ENCODE data around the gene SPG7. TPM values are rescaled to one million over a fixed set of nuclear protein-coding genes. Genes with fewer than 3 reads are reported as not detected.

SPG7 gene
- total and polyA plus RNA-seq, 9 of the 15 experiments (the other 6 are each of a cell fraction or from before 2014, with no cell fraction given), result 5.8 to 89.1 (median 49.4) TPM

GRCh38 chr16:89511374-89511773, 3.2 kb downstream of the SPG7 start:
- Histone ChIP-seq H3K4me3 (no peak overlapping the region), H2AFZ (ENCODE audit: low read depth, low read length) (no peak overlapping the region), H4K20me1 (replicated peaks; ENCODE audit: control insufficient read depth, insufficient read depth, low read length) (no peaks in the 10 kb centered on the region; the same call in 1 of the 2 replicates), H3K27me3 (ENCODE audit: control insufficient read depth in 2 of 2, insufficient read depth in 2 of 2, low read length in 2 of 2) (no peaks in the 10 kb centered on the region), H3K9ac (ENCODE audit: insufficient read depth in 1 of 2, low read depth in 2 of 2, low read length in 2 of 2) (peak overlapping the region in 1 of 2 experiments; percentile 74; a peak in 1 of 4 replicates), H3K4me1 (replicated peaks in 1 of 2; ENCODE audit: control insufficient read depth in 2 of 2, insufficient read depth in 2 of 2, low read length in 2 of 2) (peaks cover 8 to 31% of the 10 kb centered on the region in 2 experiments; a peak in 4 of 5 replicates), H3K27ac (ENCODE audit: extremely low read depth, low read depth, low read length) (no peak overlapping the region), H3K79me2 (ENCODE audit: control insufficient read depth, insufficient read depth, low read length) (peaks cover 50% of the 10 kb centered on the region), H3K9me3 (replicated peaks; ENCODE audit: control insufficient read depth, insufficient read depth, low read depth, low read length) (no peaks in the 10 kb centered on the region), H3K36me3 (ENCODE audit: control insufficient read depth, insufficient read depth, low read length) (peaks cover 49% of the 10 kb centered on the region), H3K9me1 (ENCODE audit: control insufficient read depth, insufficient read depth, low read length) (no peaks in the 10 kb centered on the region), H3K4me2 (ENCODE audit: insufficient read depth, low read length) (no peak overlapping the region)
- POLR2A ChIA-PET, result interaction anchor here (0.8 to 1.3 kb wide), 3 partner anchors 35 to 155 kb away, joined by 3 to 4 read pairs (median 3); no protein-coding TSS in a partner anchor
- BruUV-seq (replicated peaks), result no TSS peak
- TF ChIP-seq MYBL2 (IDR thresholded peaks at IDR 0.05; ENCODE audit: low read depth) (no peak), MYBL2 (CRISPR knock-in tag; IDR thresholded peaks at IDR 0.05; ENCODE audit: borderline replicate concordance) (no peak), FOXA1 (IDR thresholded peaks at IDR 0.05; ENCODE audit: borderline replicate concordance) (no peak), ETV5 (CRISPR knock-in tag; IDR thresholded peaks at IDR 0.05; ENCODE audit: low read depth) (no peak), PHB2 (IDR thresholded peaks at IDR 0.05; ENCODE audit: low read depth) (no peak), DLX4 (CRISPR knock-in tag; IDR thresholded peaks at IDR 0.05) (no peak), ZFP1 (CRISPR knock-in tag; IDR thresholded peaks at IDR 0.05) (no peak), RAD21 (CRISPR knock-in tag; conservative IDR thresholded peaks at IDR 0.05 in 1 of 2, IDR thresholded peaks at IDR 0.05 in 1 of 2) (no peak), TAF7 (tag; IDR thresholded peaks at IDR 0.05) (no peak), FOXK1 (CRISPR knock-in tag; IDR thresholded peaks at IDR 0.05; ENCODE audit: borderline replicate concordance) (no peak), ETS1 (conservative IDR thresholded peaks at IDR 0.05; ENCODE audit: control insufficient read depth, low read depth, low read length) (no peak), ZC3H8 (IDR thresholded peaks at IDR 0.05) (no peak), MTF1 (CRISPR knock-in tag; IDR thresholded peaks at IDR 0.05; ENCODE audit: borderline replicate concordance) (no peak), BRF2 (IDR thresholded peaks at IDR 0.05; ENCODE audit: borderline replicate concordance, insufficient read depth, insufficient read length) (no peak), TEAD1 (CRISPR knock-in tag; IDR thresholded peaks at IDR 0.05) (no peak), ADNP (tag; IDR thresholded peaks at IDR 0.05) (no peak), GABPA (tag; conservative IDR thresholded peaks at IDR 0.05; ENCODE audit: low read depth) (no peak), SMAD3 (CRISPR knock-in tag; conservative IDR thresholded peaks at IDR 0.05) (no peak)
- 97% methylated on average over 8 of the region's 8 CpGs for WGBS (ENCODE audit: insufficient coverage, low coverage, missing lambda C conversion rate)
- CTCF ChIA-PET (ENCODE audit: low intra/inter-chr PET ratio), result no interaction called here
- DNase-seq (ENCODE audit: extremely low read depth in 1 of 4, low spot score in 3 of 4), result no peak
- ATAC-seq, result no peak
- intact Hi-C loops (cut with micrococcal nuclease) (no loop called here), in situ Hi-C loops (cut with MboI) (no loop called here)
- no peak for FAIRE-seq
